ENCODE results near the gene TMEM267. TPM values are rescaled to one million over a fixed set of nuclear protein-coding genes. Genes with fewer than 3 reads are reported as not detected.

Gene TMEM267
- total RNA-seq, 1 experiment from 2014 or later: 17.5 TPM

DNA sequence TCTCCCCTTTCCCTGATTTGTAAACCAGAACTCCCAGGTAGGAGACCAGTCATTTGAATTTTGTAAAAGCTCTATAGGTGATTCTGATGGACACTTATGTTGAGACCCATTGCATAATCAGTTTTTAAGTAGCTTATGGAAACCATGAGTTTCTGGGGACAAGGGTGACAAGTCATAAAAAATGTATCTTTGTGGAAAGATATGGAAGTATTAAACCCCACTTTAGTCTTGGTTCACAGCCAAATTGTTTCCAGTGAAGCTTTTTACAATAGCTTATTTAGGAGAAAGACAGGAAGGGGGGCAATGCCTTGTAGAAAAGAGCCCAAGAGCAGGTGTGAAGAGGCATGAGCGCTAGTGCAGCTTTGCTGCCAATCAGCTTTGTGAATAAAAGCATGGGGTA lies 71.0 kb downstream of the TMEM267 start:
- H2AFZ ChIP-seq (ENCODE audit: low read depth, low read length, poor library complexity, severe bottlenecking): no peak overlapping the region
- TF ChIP-seq EGR1 (IDR thresholded peaks at IDR 0.05; ENCODE audit: low read depth): no peak
- TF ChIP-seq, protein P1, sequence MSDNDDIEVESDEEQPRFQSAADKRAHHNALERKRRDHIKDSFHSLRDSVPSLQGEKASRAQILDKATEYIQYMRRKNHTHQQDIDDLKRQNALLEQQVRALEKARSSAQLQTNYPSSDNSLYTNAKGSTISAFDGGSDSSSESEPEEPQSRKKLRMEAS (IDR thresholded peaks at IDR 0.05): no peak
- intact Hi-C loops (cut with micrococcal nuclease): no loop called here
- ChIA-PET RAD21 (ENCODE audit: low non-redundant PET in 1 of 2, low total read pairs in 2 of 2, uncharacterized antibody in 2 of 2, unreplicated experiment in 2 of 2) (no interaction called here), CTCF (interaction anchor here (1.5 kb wide), 1 partner anchor 23 kb away, joined by 7 read pairs; no protein-coding TSS in a partner anchor), POLR2A (interaction anchor here (0.6 kb wide), 2 partner anchors 79 to 441 kb away, joined by 3 read pairs; no protein-coding TSS in a partner anchor)
- no peak overlapping the region for H3K27ac ChIP-seq (ENCODE audit: low read depth, low read length)
- H4K20me1 ChIP-seq (ENCODE audit: insufficient read depth): no peaks in the 10 kb centered on the region
- DNase-seq (ENCODE audit: low read depth, low spot score) (no peak), ATAC-seq (no peak)
- H3K4me2 ChIP-seq (ENCODE audit: low read length): no peak overlapping the region
- no peaks in the 10 kb centered on the region for H3K9me2 ChIP-seq (ENCODE audit: insufficient read depth)
- no peaks in the 10 kb centered on the region for H3K36me3 ChIP-seq (ENCODE audit: control insufficient read depth in 1 of 2, insufficient read depth in 2 of 2, low read length in 2 of 2)
- no peaks in the 10 kb centered on the region for H3K9me3 ChIP-seq (ENCODE audit: control insufficient read depth in 1 of 2, insufficient read depth in 1 of 2, low read depth in 1 of 2, low read length in 2 of 2)
- H3K9ac ChIP-seq (ENCODE audit: low read length): no peak overlapping the region
- H3K4me3 ChIP-seq (replicated peaks in 1 of 2; ENCODE audit: low read depth in 1 of 2, low read length in 2 of 2): no peak overlapping the region
- no peaks in the 10 kb centered on the region for H3K4me1 ChIP-seq (ENCODE audit: control insufficient read depth in 1 of 2, insufficient read depth in 2 of 2, low read length in 2 of 2)
- no TSS peak for BruUV-seq (replicated peaks)
- no peaks in the 10 kb centered on the region for H3K79me2 ChIP-seq (ENCODE audit: insufficient read depth, low read length)
- no peaks in the 10 kb centered on the region for H3K27me3 ChIP-seq (ENCODE audit: insufficient read depth, low read length)

- no peaks in the 10 kb centered on the region for H3K27me3 ChIP-seq (ENCODE audit: insufficient read depth, low read length)
- ATAC-seq (no peak), DNase-seq (ENCODE audit: low read depth, low spot score) (no peak)
- BruUV-seq (replicated peaks): no TSS peak
- no peaks in the 10 kb centered on the region for H3K9me3 ChIP-seq (ENCODE audit: control insufficient read depth in 1 of 2, insufficient read depth in 1 of 2, low read depth in 1 of 2, low read length in 2 of 2)
- H2AFZ ChIP-seq (ENCODE audit: low read depth, low read length, poor library complexity, severe bottlenecking): no peak within 1 kb of the TSS
- no peak within 1 kb of the TSS for H3K27ac ChIP-seq (ENCODE audit: low read depth, low read length)
- no peaks in the 10 kb centered on the region for H3K36me3 ChIP-seq (ENCODE audit: control insufficient read depth in 1 of 2, insufficient read depth in 2 of 2, low read length in 2 of 2)
- no peaks in the 10 kb centered on the region for H3K79me2 ChIP-seq (ENCODE audit: insufficient read depth, low read length)
- H3K4me2 ChIP-seq (ENCODE audit: low read length): no peak within 1 kb of the TSS
- H3K4me3 ChIP-seq (replicated peaks in 1 of 2; ENCODE audit: low read depth in 1 of 2, low read length in 2 of 2): no peak within 1 kb of the TSS
- H3K4me1 ChIP-seq (ENCODE audit: control insufficient read depth in 1 of 2, insufficient read depth in 2 of 2, low read length in 2 of 2): no peaks in the 10 kb centered on the region
- no peak for TF ChIP-seq ZFX (IDR thresholded peaks at IDR 0.05)
- TF ChIP-seq, protein P1 (IDR thresholded peaks at IDR 0.05): no peak
- TF ChIP-seq POLR2A (IDR thresholded peaks at IDR 0.05; ENCODE audit: borderline replicate concordance, extremely low read depth, insufficient read depth, insufficient read length): no peak
- no peak for TF ChIP-seq JUND (IDR thresholded peaks at IDR 0.05)
- TF ChIP-seq FOSL1 (IDR thresholded peaks at IDR 0.05; ENCODE audit: low read depth): no peak
- TF ChIP-seq ATF3 (IDR thresholded peaks at IDR 0.05): no peak
- ChIA-PET CTCF (interaction anchor here (1.5 kb wide), 2 partner anchors 22 to 72 kb away, joined by 7 to 9 read pairs; partner anchors contain the start of gene TMEM267), RAD21 (ENCODE audit: low non-redundant PET in 1 of 2, low total read pairs in 2 of 2, uncharacterized antibody in 2 of 2, unreplicated experiment in 2 of 2) (no interaction called here), POLR2A (interaction anchor here (0.6 kb wide), 1 partner anchor 440 kb away, joined by 3 read pairs; no protein-coding TSS in a partner anchor)
- no peak within 1 kb of the TSS for H3K9ac ChIP-seq (ENCODE audit: low read length)
- intact Hi-C loops (cut with micrococcal nuclease): no loop called here
- H3K9me2 ChIP-seq (ENCODE audit: insufficient read depth): no peaks in the 10 kb centered on the region
- H4K20me1 ChIP-seq (ENCODE audit: insufficient read depth): no peaks in the 10 kb centered on the region
These were observed 71.5 kb downstream of the TMEM267 start, which contains the start of gene CCL28 for GRCh38 chr5:43412156-43412555. TSS of gene CCL28 (minus strand) at chr5:43412391. CDS start at chr5:43412316, 75 bp downstream.

All from HCT116 (cell line).